SK-N-SH treated with all-trans-retinoic acid at 6 μM for 48 hours (cell line): Measurements from ENCODE around the gene FTH1.

ENCODE experiments used
- ARNTL ChIP-seq: fragments of 450-650 bp; formaldehyde crosslinking; IDR thresholded peaks from 2 replicates; pipeline ENCODE4 v1.5.0; 2020; ENCODE audit warnings: low read depth, mild to moderate bottlenecking, moderate library complexity, borderline replicate concordance
- CSRNP3 ChIP-seq: fragments of 250-450 bp; sonication (Bioruptor Pico); IDR thresholded peaks from 2 replicates; pipeline ENCODE4 v1.5.1; 2021; ENCODE audit warnings: mild to moderate bottlenecking, moderate library complexity
- ISL1 ChIP-seq: fragments of 250-450 bp; sonication (Bioruptor Pico); IDR thresholded peaks from 2 replicates; pipeline ENCODE4 v2.1.2; 2022; ENCODE audit warnings: mild to moderate bottlenecking, moderate library complexity
- PATZ1 ChIP-seq: fragments of 250-450 bp; sonication (Bioruptor Pico); IDR thresholded peaks from 2 replicates; pipeline ENCODE4 v1.8.0; 2020; ENCODE audit warnings: mild to moderate bottlenecking, moderate library complexity, borderline replicate concordance
- POU6F1 ChIP-seq: fragments of 250-450 bp; sonication (Bioruptor Pico); IDR thresholded peaks from 2 replicates; pipeline ENCODE4 v1.8.0; 2021; ENCODE audit warnings: low read depth, mild to moderate bottlenecking, moderate library complexity, borderline replicate concordance
- TSHZ2 ChIP-seq: fragments of 250-450 bp; sonication (Bioruptor Pico); IDR thresholded peaks from 2 replicates; pipeline ENCODE4 v1.5.0; 2020; ENCODE audit warnings: mild to moderate bottlenecking, moderate library complexity
- ZFP30 ChIP-seq: fragments of 450-650 bp; formaldehyde crosslinking; IDR thresholded peaks from 2 replicates; pipeline ENCODE4 v1.5.0; 2022; ENCODE audit warnings: mild to moderate bottlenecking, moderate library complexity
- ZNF8 ChIP-seq: fragments of 450-650 bp; formaldehyde crosslinking; IDR thresholded peaks from 2 replicates; pipeline ENCODE4 v1.5.0; 2020; ENCODE audit warnings: mild to moderate bottlenecking, moderate library complexity

GRCh38 chr11:61946894-61947293 is 20.5 kb downstream of the FTH1 start:
- no peak for TF ChIP-seq PATZ1 (CRISPR knock-in tag)
- no peak for TF ChIP-seq TSHZ2 (CRISPR knock-in tag)
- TF ChIP-seq ARNTL (CRISPR knock-in tag), result no peak
- TF ChIP-seq ISL1 (CRISPR knock-in tag), result no peak
- no peak for TF ChIP-seq ZFP30
- no peak for TF ChIP-seq POU6F1
- no peak for TF ChIP-seq CSRNP3 (CRISPR knock-in tag)
- TF ChIP-seq ZNF8 (CRISPR knock-in tag), result no peak
